ENCODE measurements around the gene ATG16L1.
A peak's percentile ranks its signal among the peaks of the same experiment; 100 is the strongest.

The ATG16L1 gene

GRCh38 chr2:233241803-233242202 is 9.7 kb upstream of the ATG16L1 start:
- Mint-ChIP-seq H3K4me1 (ENCODE audit: low read depth) (peaks cover 46% of the 10 kb centered on the region), H3K9me3 (peaks cover 16% of the 10 kb centered on the region), H3K36me3 (ENCODE audit: low read depth) (peaks cover 13% of the 10 kb centered on the region), H3K27ac (peak overlapping the region; percentile 33), H3K4me3 (no peak overlapping the region), H3K27me3 (ENCODE audit: low read depth) (no peaks in the 10 kb centered on the region)

- peaks cover 12% of the 10 kb centered on the region for H3K9me3 Mint-ChIP-seq
- peak overlapping the region; percentile 33 for H3K27ac Mint-ChIP-seq
- H3K36me3 Mint-ChIP-seq (ENCODE audit: low read depth), result peaks cover 9% of the 10 kb centered on the region
- H3K4me3 Mint-ChIP-seq, result no peak overlapping the region
- H3K4me1 Mint-ChIP-seq (ENCODE audit: low read depth), result peaks cover 45% of the 10 kb centered on the region
- H3K27me3 Mint-ChIP-seq (ENCODE audit: low read depth), result no peaks in the 10 kb centered on the region
Measured at GRCh38 chr2:233242231-233242927, 9.1 kb upstream of the ATG16L1 start.

DNA sequence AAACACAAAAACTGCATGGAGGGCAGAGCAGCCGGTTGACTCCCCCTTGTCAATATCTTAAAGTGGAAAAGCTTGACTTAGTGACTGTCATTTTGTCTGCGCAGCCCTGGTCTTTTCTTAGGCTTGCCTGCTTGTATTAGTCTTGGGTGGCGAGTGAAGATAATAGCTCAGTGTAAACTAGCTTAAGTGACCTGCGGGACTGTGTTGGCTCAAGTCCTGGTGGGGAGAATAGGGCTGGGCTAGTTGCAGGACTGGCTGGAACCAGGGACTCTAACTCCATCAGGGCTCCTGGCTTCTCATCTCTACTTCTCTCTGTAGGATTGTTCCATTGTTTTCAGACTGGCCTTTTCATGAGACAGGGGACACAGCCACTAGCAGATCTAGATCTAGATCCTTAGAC is 8.1 kb upstream of the ATG16L1 start:
- Mint-ChIP-seq H3K36me3 (ENCODE audit: low read depth) (peaks cover 5% of the 10 kb centered on the region), H3K9me3 (peaks cover 9% of the 10 kb centered on the region), H3K4me1 (ENCODE audit: low read depth) (peaks cover 45% of the 10 kb centered on the region), H3K4me3 (no peak overlapping the region), H3K27me3 (ENCODE audit: low read depth) (no peaks in the 10 kb centered on the region), H3K27ac (no peak overlapping the region)

- H3K27me3 Mint-ChIP-seq (ENCODE audit: low read depth), result no peaks in the 10 kb centered on the region
- H3K4me3 Mint-ChIP-seq, result no peak overlapping the region
- no peaks in the 10 kb centered on the region for H3K36me3 Mint-ChIP-seq (ENCODE audit: low read depth)
- H3K27ac Mint-ChIP-seq, result no peak overlapping the region
- H3K4me1 Mint-ChIP-seq (ENCODE audit: low read depth), result peaks cover 41% of the 10 kb centered on the region
- no peaks in the 10 kb centered on the region for H3K9me3 Mint-ChIP-seq
Measured at GRCh38 chr2:233244818-233245217, 6.7 kb upstream of the ATG16L1 start.

DNA sequence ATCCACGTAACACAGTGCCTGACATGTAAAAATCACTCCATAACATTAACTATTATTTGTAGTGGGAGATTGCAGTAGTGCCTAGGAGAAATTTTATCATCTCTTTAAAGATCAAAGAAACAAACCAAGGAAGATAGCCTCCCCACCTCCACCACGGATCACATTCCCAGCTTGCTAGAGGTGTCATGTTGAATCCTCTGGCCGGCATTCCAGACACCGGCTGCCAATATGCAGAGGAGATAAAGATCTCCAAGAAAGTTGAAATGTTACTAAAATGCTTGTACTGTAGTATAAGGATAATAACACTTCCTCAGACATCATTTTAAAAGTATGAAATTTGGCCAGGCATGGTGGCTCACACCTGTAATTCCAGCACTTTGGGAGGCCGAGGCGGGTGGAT is 6.1 kb upstream of the ATG16L1 start:
- H3K27ac Mint-ChIP-seq, result no peak overlapping the region

DNA sequence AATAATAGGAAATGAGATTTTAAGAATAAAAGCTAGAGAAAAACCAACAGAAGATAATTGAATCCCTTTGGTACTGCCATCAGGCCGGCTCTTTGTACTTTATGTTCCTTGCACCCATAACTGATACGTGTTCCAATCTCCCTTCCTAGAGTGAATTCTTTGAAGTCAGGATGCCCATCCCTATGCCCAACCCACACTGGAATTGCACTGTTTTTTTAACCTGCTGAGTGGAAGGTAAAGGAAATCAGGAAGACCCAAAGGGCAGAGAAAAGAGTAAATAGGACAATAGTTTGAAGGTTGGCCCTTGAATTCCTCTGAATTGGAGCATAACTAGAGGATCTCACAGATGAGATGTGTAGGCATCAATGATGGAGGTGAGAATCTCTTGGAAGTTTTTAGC is 4.4 kb upstream of the ATG16L1 start:
- peaks cover 37% of the 10 kb centered on the region for H3K4me1 Mint-ChIP-seq (ENCODE audit: low read depth)
- H3K4me3 Mint-ChIP-seq, result no peak overlapping the region
- no peaks in the 10 kb centered on the region for H3K9me3 Mint-ChIP-seq
- no peaks in the 10 kb centered on the region for H3K27me3 Mint-ChIP-seq (ENCODE audit: low read depth)
- peak overlapping the region; percentile 82 for H3K27ac Mint-ChIP-seq
- peaks cover 4% of the 10 kb centered on the region for H3K36me3 Mint-ChIP-seq (ENCODE audit: low read depth)

More for the DNA sequence above, 6.1 kb upstream of the ATG16L1 start:
- H3K27me3 Mint-ChIP-seq (ENCODE audit: low read depth), result no peaks in the 10 kb centered on the region
- no peaks in the 10 kb centered on the region for H3K9me3 Mint-ChIP-seq
- H3K4me3 Mint-ChIP-seq, result no peak overlapping the region
- peaks cover 45% of the 10 kb centered on the region for H3K4me1 Mint-ChIP-seq (ENCODE audit: low read depth)
- H3K36me3 Mint-ChIP-seq (ENCODE audit: low read depth), result no peaks in the 10 kb centered on the region

DNA sequence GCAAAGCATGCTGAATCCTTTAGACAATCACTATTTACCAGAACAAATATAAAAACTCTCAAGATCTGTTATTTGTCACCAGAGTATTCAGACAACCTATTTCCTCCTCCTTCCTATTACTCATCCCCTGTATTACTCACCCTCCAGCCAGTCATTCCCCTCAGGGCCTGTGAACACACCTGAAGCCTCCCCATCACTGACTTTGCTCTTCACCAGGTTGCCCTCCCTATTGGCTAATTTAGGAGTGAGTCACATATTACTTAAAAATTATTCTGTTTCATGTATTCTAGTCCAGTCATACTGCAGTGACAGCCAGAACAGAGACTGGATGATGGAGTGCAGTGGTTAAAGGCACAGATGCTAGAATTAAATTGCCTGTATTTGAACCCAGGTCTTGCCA is 3.7 kb upstream of the ATG16L1 start:
- H3K36me3 Mint-ChIP-seq (ENCODE audit: low read depth), result peaks cover 5% of the 10 kb centered on the region
- H3K27me3 Mint-ChIP-seq (ENCODE audit: low read depth), result no peaks in the 10 kb centered on the region
- H3K9me3 Mint-ChIP-seq, result no peaks in the 10 kb centered on the region
- H3K4me1 Mint-ChIP-seq (ENCODE audit: low read depth), result peaks cover 37% of the 10 kb centered on the region
- peak overlapping the region; percentile 27 for H3K4me3 Mint-ChIP-seq
- H3K27ac Mint-ChIP-seq, result peak overlapping the region; percentile 82

GRCh38 chr2:233248999-233249398 is 2.5 kb upstream of the ATG16L1 start:
- peak overlapping the region; percentile 9 for H3K4me3 Mint-ChIP-seq
- peak overlapping the region; percentile 64 for H3K27ac Mint-ChIP-seq
- peaks cover 47% of the 10 kb centered on the region for H3K4me1 Mint-ChIP-seq (ENCODE audit: low read depth)
- no peaks in the 10 kb centered on the region for H3K9me3 Mint-ChIP-seq
- H3K27me3 Mint-ChIP-seq (ENCODE audit: low read depth), result no peaks in the 10 kb centered on the region
- peaks cover 9% of the 10 kb centered on the region for H3K36me3 Mint-ChIP-seq (ENCODE audit: low read depth)

DNA sequence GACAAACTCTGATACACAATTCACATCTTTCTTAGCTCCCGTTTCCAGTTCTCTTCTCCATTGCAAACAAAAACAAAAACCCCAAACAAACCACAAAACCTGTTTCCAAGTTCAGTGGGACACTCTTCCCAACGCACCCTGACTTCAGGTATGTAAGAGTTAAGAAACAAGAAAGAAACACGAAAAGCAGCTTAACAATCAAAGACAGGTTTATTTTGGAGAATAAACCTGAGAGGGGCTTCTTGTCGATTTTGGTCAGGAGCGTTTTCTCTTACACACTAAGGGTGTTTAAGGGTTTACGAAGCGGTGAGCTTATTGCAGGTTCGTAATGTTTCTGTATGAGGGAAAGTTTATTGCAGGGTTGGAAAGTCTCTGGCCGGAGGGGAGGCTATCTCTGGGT is 905 bp upstream of the ATG16L1 start:
- peaks cover 55% of the 10 kb centered on the region for H3K4me1 Mint-ChIP-seq (ENCODE audit: low read depth)
- peaks cover 18% of the 10 kb centered on the region for H3K36me3 Mint-ChIP-seq (ENCODE audit: low read depth)
- H3K4me3 Mint-ChIP-seq, result no peak overlapping the region
- no peaks in the 10 kb centered on the region for H3K9me3 Mint-ChIP-seq
- peak overlapping the region; percentile 97 for H3K27ac Mint-ChIP-seq
- no peaks in the 10 kb centered on the region for H3K27me3 Mint-ChIP-seq (ENCODE audit: low read depth)

DNA sequence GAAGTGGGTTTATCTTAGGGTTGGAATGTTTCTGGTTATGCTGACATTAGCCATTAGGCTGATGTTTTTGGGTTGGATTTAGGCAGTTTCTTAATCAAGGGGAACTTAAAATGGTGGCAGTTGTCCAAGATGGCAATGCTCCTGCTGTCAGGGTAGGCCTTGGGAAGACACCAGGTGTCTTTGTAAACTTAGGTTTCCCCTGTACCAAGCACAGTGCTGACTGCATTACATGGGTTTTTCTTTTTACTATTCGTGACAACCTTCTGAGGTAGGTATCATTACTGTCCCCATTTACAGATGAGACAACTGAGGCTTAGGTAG is 528 bp upstream of the ATG16L1 start:
- Mint-ChIP-seq H3K36me3 (ENCODE audit: low read depth) (peaks cover 21% of the 10 kb centered on the region), H3K27ac (peak overlapping the region; percentile 97), H3K4me3 (peak overlapping the region; percentile 91), H3K9me3 (no peaks in the 10 kb centered on the region), H3K4me1 (ENCODE audit: low read depth) (peaks cover 58% of the 10 kb centered on the region), H3K27me3 (ENCODE audit: low read depth) (no peaks in the 10 kb centered on the region)

GRCh38 chr2:233252227-233252626 is 754 bp downstream of the ATG16L1 start:
- Mint-ChIP-seq H3K27ac (peak overlapping the region; percentile 86), H3K36me3 (ENCODE audit: low read depth) (peaks cover 26% of the 10 kb centered on the region), H3K4me1 (ENCODE audit: low read depth) (peaks cover 57% of the 10 kb centered on the region), H3K9me3 (no peaks in the 10 kb centered on the region), H3K4me3 (peak overlapping the region; percentile 91), H3K27me3 (ENCODE audit: low read depth) (no peaks in the 10 kb centered on the region)

DNA sequence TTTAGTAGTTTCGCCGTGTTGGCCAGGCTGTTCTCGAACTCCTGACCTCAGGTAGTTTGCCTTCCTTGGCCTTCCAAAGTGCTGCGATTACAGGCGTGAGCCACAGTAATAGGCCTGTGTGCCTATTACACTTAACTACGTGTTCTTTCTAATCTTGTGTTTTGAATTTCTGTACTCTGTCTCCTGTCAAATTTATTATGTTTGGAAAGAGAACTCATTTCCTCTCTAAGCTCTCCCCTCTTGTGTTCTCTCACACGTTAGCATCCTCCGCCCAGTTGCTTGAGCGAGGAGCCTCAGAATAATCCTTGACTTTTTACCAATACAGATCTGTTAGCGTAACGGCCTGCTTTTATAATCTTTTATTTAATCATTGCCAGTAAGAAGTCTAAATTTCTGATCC is 3.7 kb downstream of the ATG16L1 start:
- Mint-ChIP-seq H3K27ac (peak overlapping the region; percentile 24), H3K36me3 (ENCODE audit: low read depth) (peaks cover 49% of the 10 kb centered on the region), H3K4me1 (ENCODE audit: low read depth) (peaks cover 59% of the 10 kb centered on the region), H3K27me3 (ENCODE audit: low read depth) (no peaks in the 10 kb centered on the region), H3K4me3 (peak overlapping the region; percentile 41), H3K9me3 (no peaks in the 10 kb centered on the region)

DNA sequence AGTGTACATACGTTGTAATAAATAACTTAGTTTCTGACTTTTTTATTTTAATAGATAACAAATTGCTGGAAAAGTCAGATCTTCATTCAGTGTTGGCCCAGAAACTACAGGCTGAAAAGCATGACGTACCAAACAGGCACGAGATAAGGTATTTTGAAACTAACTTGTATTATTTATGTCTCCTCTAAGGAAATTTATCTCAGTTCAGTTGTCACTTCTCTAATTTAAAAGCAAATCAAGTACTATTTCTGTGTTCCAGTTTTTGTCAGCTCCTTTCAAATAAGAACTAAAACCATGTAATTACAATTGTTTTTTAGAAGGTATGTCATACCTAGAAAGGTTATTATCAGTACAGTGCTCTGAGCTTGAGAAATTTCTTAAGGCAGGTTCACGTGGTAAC is 4.6 kb downstream of the ATG16L1 start:
- Mint-ChIP-seq H3K4me3 (no peak overlapping the region), H3K36me3 (ENCODE audit: low read depth) (peaks cover 53% of the 10 kb centered on the region), H3K9me3 (no peaks in the 10 kb centered on the region), H3K27ac (no peak overlapping the region), H3K4me1 (ENCODE audit: low read depth) (peaks cover 55% of the 10 kb centered on the region), H3K27me3 (ENCODE audit: low read depth) (no peaks in the 10 kb centered on the region)

DNA sequence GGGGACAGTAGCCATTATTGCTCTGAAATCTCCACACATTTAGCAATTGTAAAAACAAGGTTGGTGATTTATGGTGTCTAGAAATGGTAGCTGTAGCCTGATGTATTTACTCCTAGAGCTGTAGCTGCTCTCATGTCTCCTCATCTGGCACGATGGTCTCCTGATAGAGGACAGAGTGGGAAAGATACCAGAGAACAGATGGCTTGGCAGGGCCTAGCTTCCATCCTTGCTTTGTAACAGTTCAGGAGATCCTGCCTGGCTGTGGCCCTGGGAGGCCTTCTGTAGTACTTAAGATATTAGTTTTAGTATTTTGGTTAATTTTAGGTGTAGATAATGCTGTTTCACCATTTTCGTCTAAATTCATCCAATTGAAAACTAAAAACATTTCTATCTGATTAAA is 6.7 kb downstream of the ATG16L1 start:
- Mint-ChIP-seq H3K4me1 (ENCODE audit: low read depth) (peaks cover 63% of the 10 kb centered on the region), H3K9me3 (no peaks in the 10 kb centered on the region), H3K27ac (peak overlapping the region; percentile 45), H3K36me3 (ENCODE audit: low read depth) (peaks cover 69% of the 10 kb centered on the region), H3K4me3 (no peak overlapping the region), H3K27me3 (ENCODE audit: low read depth) (no peaks in the 10 kb centered on the region)

GRCh38 chr2:233259730-233260129 is 8.3 kb downstream of the ATG16L1 start:
- peak overlapping the region; percentile 14 for H3K27ac Mint-ChIP-seq
- H3K36me3 Mint-ChIP-seq (ENCODE audit: low read depth), result peaks cover 74% of the 10 kb centered on the region
- no peaks in the 10 kb centered on the region for H3K9me3 Mint-ChIP-seq
- no peaks in the 10 kb centered on the region for H3K27me3 Mint-ChIP-seq (ENCODE audit: low read depth)
- H3K4me1 Mint-ChIP-seq (ENCODE audit: low read depth), result peaks cover 60% of the 10 kb centered on the region
- no peak overlapping the region for H3K4me3 Mint-ChIP-seq

DNA sequence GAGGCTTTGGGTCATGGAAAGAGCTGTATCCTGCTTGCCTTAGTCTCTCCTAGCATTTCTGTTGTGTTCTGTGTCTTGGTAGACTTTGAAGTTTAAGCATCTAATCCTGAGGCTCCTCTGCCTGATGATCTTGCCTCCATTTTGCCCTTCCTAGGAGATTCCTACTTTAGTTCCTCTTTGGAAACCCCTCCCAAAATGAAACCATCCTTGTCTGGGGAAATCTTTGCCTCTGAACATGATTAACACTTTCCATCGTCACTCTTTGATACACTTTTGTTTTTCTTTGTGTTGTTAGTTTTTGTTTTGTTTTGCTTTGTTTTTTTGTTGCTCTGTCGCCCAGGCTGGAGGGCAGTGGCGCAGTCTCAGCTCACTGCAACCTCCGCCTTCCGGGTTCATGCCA is 9.2 kb downstream of the ATG16L1 start:
- H3K27me3 Mint-ChIP-seq (ENCODE audit: low read depth), result no peaks in the 10 kb centered on the region
- H3K4me1 Mint-ChIP-seq (ENCODE audit: low read depth), result peaks cover 56% of the 10 kb centered on the region
- H3K36me3 Mint-ChIP-seq (ENCODE audit: low read depth), result peaks cover 69% of the 10 kb centered on the region
- no peaks in the 10 kb centered on the region for H3K9me3 Mint-ChIP-seq
- H3K27ac Mint-ChIP-seq, result no peak overlapping the region
- no peak overlapping the region for H3K4me3 Mint-ChIP-seq
